BE2C (cell line): ENCODE data around the gene FHOD1.

ENCODE experiments used
- DNase-seq: peaks from one replicate; pipeline ENCODE4 v3.0.0-alpha.2; 2020
- H3K27me3 ChIP-seq: fragments of 250-450 bp; sonication (Bioruptor Pico); 2 replicates; pipeline ENCODE4 v1.5.1; 2020; ENCODE audit warnings: mild to moderate bottlenecking
- H3K36me3 ChIP-seq: fragments of 250-450 bp; sonication (Bioruptor Pico); 2 replicates; pipeline ENCODE4 v1.5.1; 2020; ENCODE audit warnings: mild to moderate bottlenecking
- H3K4me1 ChIP-seq: fragments of 250-450 bp; sonication (Bioruptor Pico); 2 replicates; pipeline ENCODE4 v1.5.1; 2020
- H3K4me3 ChIP-seq: 2 replicates; pipeline ENCODE4 v1.5.1; 2011; ENCODE audit warnings: low read depth, low read length
- H3K9me3 ChIP-seq: fragments of 250-450 bp; sonication (Bioruptor Pico); 2 replicates; pipeline ENCODE4 v1.5.1; 2020
- TF ChIP-seq, protein P1 (sequence below): IDR thresholded peaks from 2 replicates; pipeline ENCODE4 v1.5.1; 2012; ENCODE audit warnings: mild to moderate bottlenecking, low read depth, low read length

The FHOD1 gene

DNA sequence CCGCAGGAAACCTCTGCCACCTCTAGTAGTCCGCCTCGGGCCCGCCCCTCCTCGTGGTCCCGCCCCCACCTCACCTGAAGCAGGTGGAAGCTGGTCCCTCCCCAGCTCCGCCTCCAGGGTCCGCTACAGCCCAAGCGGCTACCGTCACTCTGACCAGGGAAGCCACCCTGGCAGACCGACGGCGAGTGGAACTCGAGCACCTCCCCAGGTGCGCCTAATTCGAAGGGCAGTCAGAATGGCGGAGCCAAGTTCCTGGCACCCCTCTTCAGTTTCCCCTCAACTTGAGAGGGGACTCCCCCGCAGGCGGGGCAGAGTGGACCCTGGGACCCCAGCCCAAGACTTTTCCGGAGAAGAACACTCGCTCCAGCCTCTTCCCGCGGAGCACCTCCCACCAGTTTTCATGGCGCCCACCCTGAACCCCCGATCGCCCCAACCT lies 507 bp downstream of the FHOD1 start:
- no peaks in the 10 kb centered on the region for H3K9me3 ChIP-seq
- no peaks in the 10 kb centered on the region for H3K36me3 ChIP-seq
- TF ChIP-seq, protein P1, sequence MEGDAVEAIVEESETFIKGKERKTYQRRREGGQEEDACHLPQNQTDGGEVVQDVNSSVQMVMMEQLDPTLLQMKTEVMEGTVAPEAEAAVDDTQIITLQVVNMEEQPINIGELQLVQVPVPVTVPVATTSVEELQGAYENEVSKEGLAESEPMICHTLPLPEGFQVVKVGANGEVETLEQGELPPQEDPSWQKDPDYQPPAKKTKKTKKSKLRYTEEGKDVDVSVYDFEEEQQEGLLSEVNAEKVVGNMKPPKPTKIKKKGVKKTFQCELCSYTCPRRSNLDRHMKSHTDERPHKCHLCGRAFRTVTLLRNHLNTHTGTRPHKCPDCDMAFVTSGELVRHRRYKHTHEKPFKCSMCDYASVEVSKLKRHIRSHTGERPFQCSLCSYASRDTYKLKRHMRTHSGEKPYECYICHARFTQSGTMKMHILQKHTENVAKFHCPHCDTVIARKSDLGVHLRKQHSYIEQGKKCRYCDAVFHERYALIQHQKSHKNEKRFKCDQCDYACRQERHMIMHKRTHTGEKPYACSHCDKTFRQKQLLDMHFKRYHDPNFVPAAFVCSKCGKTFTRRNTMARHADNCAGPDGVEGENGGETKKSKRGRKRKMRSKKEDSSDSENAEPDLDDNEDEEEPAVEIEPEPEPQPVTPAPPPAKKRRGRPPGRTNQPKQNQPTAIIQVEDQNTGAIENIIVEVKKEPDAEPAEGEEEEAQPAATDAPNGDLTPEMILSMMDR: no peak
- peak overlapping the region; percentile 75 for H3K4me3 ChIP-seq
- H3K27me3 ChIP-seq: peaks cover 17% of the 10 kb centered on the region
- H3K4me1 ChIP-seq: peaks cover 17% of the 10 kb centered on the region
- no peak for DNase-seq

DNA sequence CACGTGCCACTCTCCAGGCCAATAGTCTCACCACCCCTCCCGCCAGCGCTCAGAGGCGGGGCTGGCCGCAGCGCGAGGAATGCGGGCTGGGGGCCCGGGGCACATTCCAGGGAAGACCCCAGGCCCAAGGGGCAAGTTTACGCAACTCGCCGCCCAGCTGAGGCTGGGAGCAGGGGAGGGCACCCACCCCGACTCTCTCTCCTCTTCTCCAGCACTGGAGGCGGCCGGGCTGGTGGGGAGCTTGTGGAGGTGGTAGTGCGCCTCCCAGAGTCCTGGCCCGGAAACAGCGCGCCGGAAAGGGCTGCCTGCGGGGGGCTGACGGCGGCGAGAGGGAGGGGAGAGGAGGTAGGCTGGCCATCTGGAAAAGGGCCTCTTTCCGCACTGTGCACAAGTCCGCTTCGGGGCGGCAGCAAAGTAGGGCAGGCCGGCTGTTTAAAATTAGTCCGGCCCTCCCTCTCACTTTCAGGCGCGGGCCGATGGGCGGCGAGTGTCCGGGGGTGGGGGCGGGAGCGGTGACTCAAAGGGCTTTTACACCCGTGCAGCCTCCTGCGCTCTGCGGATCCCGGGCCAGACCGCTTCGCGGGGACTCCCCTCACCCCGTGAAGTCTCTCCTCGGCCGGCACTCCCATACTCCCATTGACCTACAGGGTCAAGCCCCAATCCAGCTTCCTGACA lies 1.1 kb downstream of the FHOD1 start:
- TF ChIP-seq, protein P1: peak; percentile 49
- peak overlapping the region; percentile 75 for H3K4me3 ChIP-seq
- H3K27me3 ChIP-seq: peaks cover 17% of the 10 kb centered on the region
- DNase-seq: peak; percentile 87
- peaks cover 19% of the 10 kb centered on the region for H3K4me1 ChIP-seq
- H3K36me3 ChIP-seq: no peaks in the 10 kb centered on the region
- no peaks in the 10 kb centered on the region for H3K9me3 ChIP-seq

DNA sequence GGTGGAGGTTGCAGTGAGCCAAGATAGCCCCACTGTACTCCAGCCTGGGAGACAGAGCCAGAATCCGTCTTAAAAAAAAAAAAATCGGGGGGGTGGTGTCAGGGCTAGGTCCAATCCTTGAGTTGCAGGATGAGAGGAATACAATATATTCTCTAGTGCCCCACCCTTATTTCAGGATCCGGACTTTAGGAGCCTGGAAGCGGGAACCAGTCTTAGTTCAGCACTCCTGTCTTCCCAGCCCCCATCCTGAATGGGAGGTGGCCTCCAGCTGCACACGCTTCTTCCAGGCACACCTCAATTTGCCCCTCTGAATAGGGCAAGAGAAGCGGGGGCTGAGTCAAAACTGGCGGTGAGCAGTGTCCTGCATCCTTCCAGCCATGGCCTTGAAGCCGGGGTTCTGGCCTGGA lies 1.6 kb downstream of the FHOD1 start:
- no peak for DNase-seq
- TF ChIP-seq, protein P1: no peak
- H3K4me1 ChIP-seq: peaks cover 21% of the 10 kb centered on the region

DNA sequence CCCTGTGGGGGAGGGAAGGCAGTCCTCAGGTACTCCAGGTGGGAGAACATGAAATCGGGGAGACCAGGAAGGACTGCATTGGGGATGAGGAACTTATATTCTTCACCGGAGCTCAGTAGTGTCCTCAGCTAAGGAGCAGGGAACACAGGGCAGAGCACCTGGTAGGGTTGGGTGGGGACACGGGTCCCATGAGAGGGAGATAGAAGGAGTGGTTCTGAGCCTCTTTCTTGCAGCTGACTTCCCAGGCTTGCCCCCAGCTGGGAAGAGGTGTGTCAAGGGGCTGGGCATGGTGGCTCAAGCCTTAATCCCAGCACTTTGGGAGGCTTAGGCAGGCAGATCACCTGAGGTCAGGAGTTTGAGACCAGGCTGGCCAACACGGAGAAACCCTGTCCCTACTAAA lies 2.1 kb downstream of the FHOD1 start:
- TF ChIP-seq, protein P1: no peak
- Histone ChIP-seq H3K27me3 (peaks cover 17% of the 10 kb centered on the region), H3K4me3 (no peak overlapping the region), H3K4me1 (peaks cover 21% of the 10 kb centered on the region), H3K36me3 (no peaks in the 10 kb centered on the region), H3K9me3 (no peaks in the 10 kb centered on the region)
- no peak for DNase-seq

More for the DNA sequence above, 1.6 kb downstream of the FHOD1 start:
- peak overlapping the region; percentile 75 for H3K4me3 ChIP-seq
- no peaks in the 10 kb centered on the region for H3K9me3 ChIP-seq
- peaks cover 17% of the 10 kb centered on the region for H3K27me3 ChIP-seq
- no peaks in the 10 kb centered on the region for H3K36me3 ChIP-seq

DNA sequence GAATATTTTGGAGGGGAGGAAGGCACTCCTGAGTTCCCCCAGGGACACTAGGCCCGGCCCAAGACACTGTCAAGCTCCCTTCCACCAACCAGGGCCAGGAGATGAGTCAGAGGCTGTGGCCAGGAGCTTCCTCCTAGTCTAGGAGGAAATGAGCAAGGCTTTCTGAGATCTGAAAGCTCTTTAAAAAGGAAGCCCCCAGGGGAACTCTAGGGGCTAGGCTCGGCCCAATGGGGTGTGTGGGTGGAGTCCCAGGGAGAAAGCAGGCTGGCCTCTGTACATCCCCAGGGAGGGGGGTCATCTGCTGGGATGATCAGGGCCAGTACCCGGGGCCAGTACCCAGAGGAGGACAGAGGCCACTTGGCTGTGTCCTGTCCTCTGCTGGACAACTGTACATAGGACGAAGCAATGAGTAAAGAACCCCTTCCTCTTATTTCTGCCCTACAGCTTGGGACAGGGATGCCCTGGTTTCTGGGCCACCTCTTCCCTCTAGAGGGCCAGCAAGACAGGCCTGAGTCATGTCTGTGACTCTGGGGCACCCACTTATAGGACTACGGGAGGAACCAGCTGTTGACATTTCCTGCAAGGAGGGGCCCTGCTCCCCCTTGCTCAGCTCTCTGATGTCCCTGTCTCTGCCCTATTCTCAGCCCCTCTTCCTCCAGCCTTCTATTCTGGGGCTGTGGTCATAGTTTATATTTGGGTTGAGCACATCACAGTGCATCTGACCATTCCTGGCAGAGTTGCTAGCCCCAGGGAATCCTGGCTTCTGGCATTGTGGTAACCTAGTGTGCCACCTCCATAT lies 2.7 kb downstream of the FHOD1 start:
- Histone ChIP-seq H3K36me3 (no peaks in the 10 kb centered on the region), H3K27me3 (peaks cover 12% of the 10 kb centered on the region), H3K9me3 (no peaks in the 10 kb centered on the region), H3K4me1 (peaks cover 21% of the 10 kb centered on the region), H3K4me3 (no peak overlapping the region)
- TF ChIP-seq, protein P1: no peak
- peak; percentile 46 for DNase-seq

DNA sequence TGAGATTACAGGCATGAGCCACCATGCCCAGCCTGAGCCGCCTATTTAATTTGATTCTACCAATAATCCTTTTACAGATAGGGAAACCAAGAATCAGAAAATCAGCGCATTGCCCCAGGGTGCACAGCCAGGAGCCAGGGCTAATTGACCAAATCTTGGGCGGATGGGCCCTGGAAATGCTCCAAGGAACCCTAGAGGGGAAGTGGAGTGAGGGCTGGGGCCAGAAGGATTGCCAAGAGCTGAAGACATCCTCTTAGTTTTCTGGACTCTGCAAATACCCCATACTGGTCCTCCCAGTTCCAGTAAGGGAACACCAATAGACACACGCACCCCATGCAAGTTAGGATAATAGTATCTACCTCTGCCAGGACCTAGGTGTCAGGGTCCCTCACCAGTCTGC lies 3.8 kb downstream of the FHOD1 start:
- H3K36me3 ChIP-seq: no peaks in the 10 kb centered on the region
- H3K27me3 ChIP-seq: peaks cover 1% of the 10 kb centered on the region
- no peaks in the 10 kb centered on the region for H3K9me3 ChIP-seq
- DNase-seq: peak; percentile 61
- peaks cover 21% of the 10 kb centered on the region for H3K4me1 ChIP-seq
- H3K4me3 ChIP-seq: no peak overlapping the region
- TF ChIP-seq, protein P1: no peak
